Measurements from ENCODE around the gene CHCHD4. TPM values are rescaled to one million over a fixed set of nuclear protein-coding genes. Genes with fewer than 3 reads are reported as not detected.

CHCHD4 gene
- total RNA-seq, 4 donors from 2014 or later: 15.1 to 20.2 (median 16.0) TPM

DNA sequence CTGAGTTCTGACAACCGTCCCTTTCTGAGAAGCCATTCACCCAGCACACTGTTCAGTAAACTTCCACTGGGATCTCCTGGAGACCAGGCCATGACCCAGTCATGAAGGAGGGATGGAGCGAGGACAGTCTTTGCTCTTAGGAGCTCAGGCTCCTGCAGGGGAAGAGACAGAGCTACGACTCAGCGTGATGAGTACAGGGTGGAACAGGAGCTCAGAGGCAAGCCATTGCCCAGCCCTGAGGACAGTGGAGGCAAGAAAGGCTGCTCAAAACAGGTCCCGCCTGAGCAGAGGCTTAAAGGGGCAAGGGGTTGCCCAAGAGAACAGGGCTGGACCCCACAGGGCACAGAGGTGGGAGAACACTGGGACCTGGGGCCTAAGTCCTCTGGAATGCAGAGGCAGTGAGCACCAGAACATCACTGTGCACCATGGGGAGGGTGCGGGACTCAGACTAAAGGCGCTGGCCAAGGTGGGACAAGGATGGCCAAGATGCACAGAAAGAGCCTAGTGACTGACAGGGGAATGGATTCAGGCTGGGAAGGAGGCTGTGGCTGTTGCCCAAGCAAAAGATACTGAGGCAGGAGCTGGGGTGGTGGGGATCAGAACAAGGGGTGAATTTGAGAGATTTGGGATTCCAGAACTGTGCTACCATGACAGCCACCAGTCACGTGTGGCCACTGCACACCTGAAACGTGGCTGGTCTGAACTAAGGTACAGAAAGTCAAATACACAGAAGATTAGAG, 26.0 kb upstream of the CHCHD4 start:
- no peak for DNase-seq
- H3K9me3 ChIP-seq: no peaks in the 10 kb centered on the region
- 94 to 95% methylated on average over 9 of the region's 9 CpGs for WGBS, 2 donors
- intact Hi-C loops (cut with DNase I): no loop called here
- peaks cover 0 to 4% of the 10 kb centered on the region in 2 donors for H3K4me1 ChIP-seq
- H3K4me3 ChIP-seq (replicated peaks in 1 of 3): no peak overlapping the region
- H3K36me3 ChIP-seq: peaks cover 32 to 44% of the 10 kb centered on the region in 2 donors
- H3K27me3 ChIP-seq: no peaks in the 10 kb centered on the region
- TF ChIP-seq CTCF (IDR thresholded peaks at IDR 0.05) (no peak), POLR2A (IDR thresholded peaks at IDR 0.05) (no peak)
- H3K27ac ChIP-seq: no peak overlapping the region

DNA sequence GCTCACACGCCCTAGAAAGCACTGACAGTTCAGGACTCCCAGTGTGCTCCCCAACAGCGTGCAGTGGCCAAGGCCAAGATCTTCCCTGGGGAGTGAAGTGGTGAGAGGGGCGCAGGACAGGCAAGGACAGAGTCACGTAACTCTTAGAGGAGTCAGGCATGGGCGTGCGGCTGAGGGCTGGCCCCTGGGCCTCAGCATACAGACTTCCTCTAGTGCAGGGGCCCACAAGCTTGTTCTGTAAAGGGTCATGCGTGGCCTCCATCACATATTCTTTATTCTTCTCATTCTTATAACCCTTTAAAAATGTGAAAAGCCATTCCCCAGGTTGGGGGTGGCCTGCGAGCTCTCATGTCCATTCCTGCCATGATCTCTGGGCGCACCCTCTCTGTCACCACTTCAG, 25.4 kb upstream of the CHCHD4 start:
- peaks cover 32 to 44% of the 10 kb centered on the region in 2 donors for H3K36me3 ChIP-seq
- H3K27ac ChIP-seq: no peak overlapping the region
- peaks cover 3 to 10% of the 10 kb centered on the region in 2 donors for H3K4me1 ChIP-seq
- H3K9me3 ChIP-seq: no peaks in the 10 kb centered on the region
- H3K4me3 ChIP-seq (replicated peaks in 1 of 3): no peak overlapping the region
- WGBS, 2 donors: 97 to 98% methylated on average over 8 to 9 of the region's 9 CpGs
- intact Hi-C loops (cut with DNase I): no loop called here
- no peak for DNase-seq
- H3K27me3 ChIP-seq: no peaks in the 10 kb centered on the region
- TF ChIP-seq CTCF (IDR thresholded peaks at IDR 0.05) (no peak), POLR2A (IDR thresholded peaks at IDR 0.05) (no peak)

DNA sequence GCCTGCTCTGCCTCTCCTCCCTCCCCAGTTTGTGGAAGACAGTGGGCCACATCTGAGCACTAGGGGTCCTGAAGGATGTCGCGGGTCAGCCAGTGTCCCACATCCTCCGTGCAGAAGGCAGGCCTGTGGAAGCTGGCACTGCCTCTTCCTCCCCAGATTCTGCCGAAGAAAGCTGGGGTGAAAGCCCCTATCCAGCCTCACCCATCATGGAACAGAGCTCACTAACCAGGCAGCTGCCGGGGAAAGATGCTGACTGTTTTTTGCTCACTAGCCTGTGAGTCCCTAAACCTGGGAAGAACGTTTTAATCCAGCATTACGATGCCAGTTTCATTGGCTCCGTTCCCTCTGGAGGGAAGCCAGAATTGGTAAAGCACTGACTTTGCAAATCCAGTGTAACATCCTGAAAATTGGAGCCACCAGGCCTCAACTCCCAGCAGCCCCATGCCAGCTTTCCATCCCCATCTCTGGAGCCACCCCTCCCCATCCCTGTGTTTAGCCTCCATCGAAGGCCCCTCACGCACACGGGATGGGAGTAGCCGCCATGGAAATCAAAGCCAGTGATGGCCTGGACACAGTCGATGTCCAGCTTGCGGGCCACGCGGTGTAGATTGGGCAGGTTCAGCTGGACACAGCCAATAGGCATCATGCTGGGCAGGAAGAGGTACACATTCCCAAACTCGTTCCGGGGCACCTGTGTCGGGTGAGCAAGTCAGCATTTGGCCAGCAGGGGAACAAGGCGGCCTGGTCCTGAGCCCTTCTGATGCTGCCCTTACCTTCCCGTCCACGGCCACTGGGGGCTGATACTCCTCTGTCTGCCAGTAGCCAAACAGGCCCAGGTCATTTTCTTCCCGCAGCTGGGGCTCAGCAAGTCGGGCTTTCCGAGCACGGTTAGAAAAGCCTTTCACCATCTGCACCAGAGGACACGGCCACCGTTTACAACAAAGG, 23.6 kb upstream of the CHCHD4 start:
- Histone ChIP-seq H3K36me3 (peaks cover 20 to 32% of the 10 kb centered on the region in 2 donors), H3K27me3 (no peaks in the 10 kb centered on the region), H3K4me1 (peaks cover 19 to 26% of the 10 kb centered on the region in 2 donors), H3K27ac (no peak overlapping the region), H3K4me3 (replicated peaks in 1 of 3) (no peak overlapping the region), H3K9me3 (no peaks in the 10 kb centered on the region)
- TF ChIP-seq CTCF (IDR thresholded peaks at IDR 0.05) (no peak), POLR2A (IDR thresholded peaks at IDR 0.05) (no peak)
- 85 to 89% methylated on average over 25 to 28 of the region's 28 CpGs for WGBS, 2 donors
- intact Hi-C loops (cut with DNase I): no loop called here
- DNase-seq: peak; percentile 41 to 56

DNA sequence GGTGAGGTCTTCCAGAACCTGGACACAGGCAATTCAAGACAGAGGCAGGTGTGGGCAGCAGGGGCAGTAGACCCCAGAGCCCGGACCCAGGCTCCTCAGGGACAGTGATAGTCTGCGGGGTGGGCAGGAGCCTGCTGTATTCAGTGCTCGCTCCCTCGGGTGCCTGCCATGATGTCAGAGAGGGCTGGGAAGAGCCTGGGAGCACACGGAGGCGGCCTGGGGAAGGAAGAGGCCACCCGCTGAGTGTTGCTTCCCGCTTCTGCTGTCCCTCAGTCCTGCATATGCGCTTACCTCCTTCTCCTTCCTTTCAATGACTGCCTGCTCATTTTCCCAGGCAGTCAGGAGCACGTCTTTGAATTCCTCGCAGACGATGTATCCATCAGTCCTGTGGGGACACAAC, 22.9 kb upstream of the CHCHD4 start:
- Histone ChIP-seq H3K27ac (no peak overlapping the region), H3K4me3 (replicated peaks in 1 of 3) (no peak overlapping the region), H3K36me3 (peaks cover 15 to 28% of the 10 kb centered on the region in 2 donors), H3K27me3 (no peaks in the 10 kb centered on the region), H3K9me3 (no peaks in the 10 kb centered on the region), H3K4me1 (peaks cover 23 to 33% of the 10 kb centered on the region in 2 donors)
- TF ChIP-seq CTCF (IDR thresholded peaks at IDR 0.05) (no peak), POLR2A (IDR thresholded peaks at IDR 0.05) (no peak)
- no peak for DNase-seq
- WGBS, 2 donors: 84 to 91% methylated on average over 12 of the region's 12 CpGs
- intact Hi-C loops (cut with DNase I): no loop called here
